Left kidney (tissue), 8 donors: ENCODE results near the gene SPEM3. TPM values are rescaled to one million over a fixed set of nuclear protein-coding genes. Genes with fewer than 3 reads are reported as not detected.

Experiments used
- DNase-seq: peaks from one replicate; pipeline ENCODE4 v3.0.0-alpha.2; 2013
- long read RNA-seq, 8 donors: transcript quantifications; one replicate each; lab custom pipeline, GENCODE V29; 2026
- polyA plus RNA-seq: library from polyadenylated mRNA; unstranded; fragments of 120-200 nt; gene quantifications from one replicate; pipeline ENCODE4 v1.2.1, GENCODE V29; 2013; ENCODE audit not compliant: insufficient read length

Gene SPEM3
- polyA plus RNA-seq: not detected
- long read RNA-seq, donor 1: 0 reads
- long read RNA-seq, donor 2: 0 reads
- long read RNA-seq, donor 3: 0 reads
- long read RNA-seq, donor 4: 0 reads
- long read RNA-seq, donor 5: 0 reads
- long read RNA-seq, donor 6: 0 reads
- long read RNA-seq, donor 7: 0 reads
- long read RNA-seq, donor 8: 0 reads

- no peak for DNase-seq
Measured at GRCh38 chr17:7428557-7428956, at the start of gene SPEM3. TSS of gene SPEM3 (plus strand) at chr17:7428857. CDS start at chr17:7428903, 46 bp downstream.

GRCh38 chr17:7379134-7379533, 49.5 kb upstream of the SPEM3 start:
- no peak for DNase-seq

GRCh38 chr17:7380321-7380720, 48.3 kb upstream of the SPEM3 start:
- no peak for DNase-seq

- peak; percentile 27 for DNase-seq
Measured at GRCh38 chr17:7380855-7381683, 47.6 kb upstream of the SPEM3 start, which contains the start of gene TNK1. TSS of gene TNK1 (plus strand) at chr17:7381089. CDS start at chr17:7382927, 1,838 bp downstream.

GRCh38 chr17:7382901-7383300, 45.8 kb upstream of the SPEM3 start:
- DNase-seq: no peak

- DNase-seq: no peak
Measured at GRCh38 chr17:7383371-7383741, 45.3 kb upstream of the SPEM3 start.

- DNase-seq: no peak
Measured at GRCh38 chr17:7383742-7384488, 44.7 kb upstream of the SPEM3 start.

- no peak for DNase-seq
Measured at GRCh38 chr17:7384489-7385081, 44.1 kb upstream of the SPEM3 start.

GRCh38 chr17:7388856-7389255, 39.8 kb upstream of the SPEM3 start:
- no peak for DNase-seq

GRCh38 chr17:7389924-7390910, 38.4 kb upstream of the SPEM3 start:
- DNase-seq: no peak

- DNase-seq: no peak
Measured at GRCh38 chr17:7391307-7391706, 37.4 kb upstream of the SPEM3 start.

- DNase-seq: no peak
Measured at GRCh38 chr17:7392696-7393612, 35.7 kb upstream of the SPEM3 start.

- no peak for DNase-seq
Measured at GRCh38 chr17:7393613-7394451, 34.8 kb upstream of the SPEM3 start.

- DNase-seq: peak; percentile 82
Measured at GRCh38 chr17:7394452-7395191, 34.0 kb upstream of the SPEM3 start, which contains the start of gene PLSCR3. TSS of gene PLSCR3 (minus strand) at chr17:7394525. CDS start at chr17:7394110, 415 bp downstream.

- DNase-seq: no peak
Measured at GRCh38 chr17:7396147-7396546, 32.5 kb upstream of the SPEM3 start.

GRCh38 chr17:7398612-7399011, 30.0 kb upstream of the SPEM3 start:
- no peak for DNase-seq

- DNase-seq: no peak
Measured at GRCh38 chr17:7403043-7403726, 25.5 kb upstream of the SPEM3 start.

GRCh38 chr17:7403727-7403976, 25.0 kb upstream of the SPEM3 start:
- no peak for DNase-seq
